HUES6 (cell line): ENCODE results near the gene SEC14L5.

Experiments
- H3K27ac ChIP-seq: 2 replicates; pipeline ENCODE4 v1.7.0; 2013; ENCODE audit warnings: low read depth, mild to moderate bottlenecking, low read length, inconsistent platforms
- H3K27me3 ChIP-seq: 2 replicates; pipeline ENCODE4 v1.6.1; 2013; ENCODE audit warnings: low read length; ENCODE audit not compliant: control insufficient read depth, insufficient read depth
- H3K36me3 ChIP-seq: 2 replicates; pipeline ENCODE4 v1.6.1; 2013; ENCODE audit warnings: low read length; ENCODE audit not compliant: control insufficient read depth, insufficient read depth
- H3K4me1 ChIP-seq: 2 replicates; pipeline ENCODE4 v1.6.1; 2013; ENCODE audit warnings: low read length; ENCODE audit not compliant: control insufficient read depth, insufficient read depth
- H3K4me3 ChIP-seq: 2 replicates; pipeline ENCODE4 v1.5.1; 2013; ENCODE audit warnings: low read depth, low read length
- H3K9ac ChIP-seq: one replicate; pipeline ENCODE4 v1.6.1; 2013; ENCODE audit warnings: mild to moderate bottlenecking, low read length
- H3K9me3 ChIP-seq: 2 replicates; pipeline ENCODE4 v1.6.1; 2013; ENCODE audit warnings: low read depth, low read length; ENCODE audit not compliant: control insufficient read depth, insufficient read depth

SEC14L5 gene

GRCh38 chr16:4987580-4988374, 29.6 kb downstream of the SEC14L5 start:
- H3K9ac ChIP-seq, result no peak overlapping the region
- H3K36me3 ChIP-seq, result no peaks in the 10 kb centered on the region
- H3K4me1 ChIP-seq, result no peaks in the 10 kb centered on the region
- H3K27me3 ChIP-seq, result peaks cover 47% of the 10 kb centered on the region
- H3K27ac ChIP-seq, result no peak overlapping the region
- no peaks in the 10 kb centered on the region for H3K9me3 ChIP-seq
- H3K4me3 ChIP-seq, result peak overlapping the region; percentile 44

- Histone ChIP-seq H3K36me3 (no peaks in the 10 kb centered on the region), H3K9me3 (no peaks in the 10 kb centered on the region), H3K27me3 (peaks cover 47% of the 10 kb centered on the region), H3K4me1 (no peaks in the 10 kb centered on the region), H3K27ac (no peak overlapping the region), H3K9ac (no peak overlapping the region), H3K4me3 (no peak overlapping the region)
These were observed 30.5 kb downstream of the SEC14L5 start for GRCh38 chr16:4988647-4989046.

GRCh38 chr16:4989391-4990006, 31.4 kb downstream of the SEC14L5 start:
- H3K9me3 ChIP-seq, result no peaks in the 10 kb centered on the region
- no peak overlapping the region for H3K4me3 ChIP-seq
- H3K36me3 ChIP-seq, result no peaks in the 10 kb centered on the region
- no peak overlapping the region for H3K9ac ChIP-seq
- no peak overlapping the region for H3K27ac ChIP-seq
- H3K27me3 ChIP-seq, result peaks cover 47% of the 10 kb centered on the region
- H3K4me1 ChIP-seq, result no peaks in the 10 kb centered on the region

- H3K36me3 ChIP-seq, result no peaks in the 10 kb centered on the region
- no peak overlapping the region for H3K9ac ChIP-seq
- no peak overlapping the region for H3K4me3 ChIP-seq
- H3K27me3 ChIP-seq, result peaks cover 40% of the 10 kb centered on the region
- no peaks in the 10 kb centered on the region for H3K9me3 ChIP-seq
- H3K27ac ChIP-seq, result no peak overlapping the region
- H3K4me1 ChIP-seq, result no peaks in the 10 kb centered on the region
These were observed 32.3 kb downstream of the SEC14L5 start for GRCh38 chr16:4990415-4990814.

GRCh38 chr16:4991754-4992153, 33.6 kb downstream of the SEC14L5 start:
- Histone ChIP-seq H3K9me3 (no peaks in the 10 kb centered on the region), H3K4me3 (no peak overlapping the region), H3K27ac (no peak overlapping the region), H3K27me3 (peaks cover 29% of the 10 kb centered on the region), H3K36me3 (no peaks in the 10 kb centered on the region), H3K4me1 (no peaks in the 10 kb centered on the region), H3K9ac (no peak overlapping the region)

- no peaks in the 10 kb centered on the region for H3K4me1 ChIP-seq
- H3K36me3 ChIP-seq, result no peaks in the 10 kb centered on the region
- no peaks in the 10 kb centered on the region for H3K9me3 ChIP-seq
- no peaks in the 10 kb centered on the region for H3K27me3 ChIP-seq
- no peak overlapping the region for H3K27ac ChIP-seq
- no peak overlapping the region for H3K9ac ChIP-seq
- no peak overlapping the region for H3K4me3 ChIP-seq
These were observed 36.7 kb downstream of the SEC14L5 start for GRCh38 chr16:4994719-4995434.

GRCh38 chr16:5000573-5001001, 42.5 kb downstream of the SEC14L5 start:
- no peak overlapping the region for H3K4me3 ChIP-seq
- H3K9ac ChIP-seq, result no peak overlapping the region
- H3K36me3 ChIP-seq, result no peaks in the 10 kb centered on the region
- H3K4me1 ChIP-seq, result no peaks in the 10 kb centered on the region
- H3K27ac ChIP-seq, result no peak overlapping the region
- H3K9me3 ChIP-seq, result no peaks in the 10 kb centered on the region
- no peaks in the 10 kb centered on the region for H3K27me3 ChIP-seq

GRCh38 chr16:5001571-5001970, 43.4 kb downstream of the SEC14L5 start:
- no peaks in the 10 kb centered on the region for H3K36me3 ChIP-seq
- H3K27me3 ChIP-seq, result no peaks in the 10 kb centered on the region
- no peaks in the 10 kb centered on the region for H3K9me3 ChIP-seq
- no peak overlapping the region for H3K4me3 ChIP-seq
- no peak overlapping the region for H3K9ac ChIP-seq
- H3K4me1 ChIP-seq, result no peaks in the 10 kb centered on the region
- no peak overlapping the region for H3K27ac ChIP-seq

- no peak overlapping the region for H3K4me3 ChIP-seq
- H3K36me3 ChIP-seq, result no peaks in the 10 kb centered on the region
- H3K4me1 ChIP-seq, result no peaks in the 10 kb centered on the region
- no peak overlapping the region for H3K27ac ChIP-seq
- no peaks in the 10 kb centered on the region for H3K27me3 ChIP-seq
- H3K9ac ChIP-seq, result no peak overlapping the region
- no peaks in the 10 kb centered on the region for H3K9me3 ChIP-seq
These were observed 43.9 kb downstream of the SEC14L5 start for GRCh38 chr16:5001986-5002385.

GRCh38 chr16:5002699-5003143, 44.6 kb downstream of the SEC14L5 start:
- no peak overlapping the region for H3K9ac ChIP-seq
- no peaks in the 10 kb centered on the region for H3K36me3 ChIP-seq
- no peaks in the 10 kb centered on the region for H3K27me3 ChIP-seq
- H3K4me3 ChIP-seq, result no peak overlapping the region
- no peaks in the 10 kb centered on the region for H3K4me1 ChIP-seq
- no peak overlapping the region for H3K27ac ChIP-seq
- no peaks in the 10 kb centered on the region for H3K9me3 ChIP-seq

- Histone ChIP-seq H3K36me3 (no peaks in the 10 kb centered on the region), H3K27me3 (no peaks in the 10 kb centered on the region), H3K9me3 (no peaks in the 10 kb centered on the region), H3K4me3 (no peak overlapping the region), H3K27ac (no peak overlapping the region), H3K4me1 (no peaks in the 10 kb centered on the region), H3K9ac (no peak overlapping the region)
These were observed 45.1 kb downstream of the SEC14L5 start for GRCh38 chr16:5003211-5003610.
